NCI-H748 (cell line): Measurements from ENCODE around the gene ADA.
"Not testable (repeated sequence)": the region's sequence is repeated elsewhere in the genome, so short reads cannot be mapped to it uniquely, and the experiment has no call there.

Source experiments
- DNase-seq: peaks from one replicate; lab custom pipeline; 2025; ENCODE audit not compliant: unreplicated experiment; lab: John Stamatoyannopoulos, UW

The ADA gene

GRCh38 chr20:44651684-44652423, at the start of gene ADA:
Gene ADA, minus strand, starts transcription at chr20:44651699. Its CDS starts 92 bp downstream, at chr20:44651607.
- peak; percentile 65 for DNase-seq

GRCh38 chr20:44700306-44700705, 48.8 kb upstream of the ADA start:
- DNase-seq, result no peak

- no peak for DNase-seq
These were observed 46.9 kb upstream of the ADA start for GRCh38 chr20:44698351-44698750.

- not testable (repeated sequence) for DNase-seq
These were observed 45.5 kb upstream of the ADA start for GRCh38 chr20:44697041-44697440.

- no peak for DNase-seq
These were observed 44.8 kb upstream of the ADA start for GRCh38 chr20:44696315-44696714.

GRCh38 chr20:44695674-44696300, 44.3 kb upstream of the ADA start:
- no peak for DNase-seq

DNA sequence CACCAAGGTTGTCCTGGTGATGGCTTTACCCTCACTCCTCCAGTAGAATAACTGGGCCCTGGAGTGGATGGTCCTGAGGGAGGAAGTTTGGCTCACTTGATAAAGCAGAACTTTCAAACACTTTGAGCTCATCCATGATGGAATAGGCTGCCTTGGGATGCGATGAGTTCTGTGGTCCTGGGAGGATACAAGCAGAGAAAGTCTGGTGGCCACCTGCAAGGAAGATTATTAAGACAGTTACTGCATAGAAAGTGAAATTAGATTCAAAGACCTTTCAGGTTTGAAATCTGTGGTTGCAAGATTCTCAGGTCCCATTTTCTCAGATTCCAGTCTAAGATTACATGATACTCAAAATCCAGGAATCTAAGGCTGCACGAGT, 43.8 kb upstream of the ADA start:
- no peak for DNase-seq

DNA sequence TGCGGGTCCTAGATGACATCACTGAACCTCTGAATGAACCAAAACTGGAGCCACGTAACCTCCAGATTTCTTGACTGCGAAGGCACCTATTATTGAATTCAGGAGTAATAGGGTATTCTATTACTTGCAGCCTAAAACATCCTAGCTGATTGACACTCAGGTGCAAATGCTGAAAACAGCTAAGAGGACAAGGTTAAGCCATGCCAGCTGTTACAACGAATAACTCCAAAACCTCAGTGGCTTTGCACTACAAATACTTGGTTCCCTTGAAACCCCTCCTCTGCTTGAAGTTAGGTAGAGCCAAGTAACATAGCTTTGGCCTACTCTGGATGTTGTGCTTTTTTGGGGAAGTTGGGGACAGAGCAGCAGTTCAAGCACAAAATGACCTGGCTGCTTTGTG, 42.7 kb upstream of the ADA start:
- no peak for DNase-seq

GRCh38 chr20:44693627-44694026, 42.1 kb upstream of the ADA start:
- no peak for DNase-seq

- DNase-seq, result no peak
These were observed 41.5 kb upstream of the ADA start for GRCh38 chr20:44692932-44693480.

DNA sequence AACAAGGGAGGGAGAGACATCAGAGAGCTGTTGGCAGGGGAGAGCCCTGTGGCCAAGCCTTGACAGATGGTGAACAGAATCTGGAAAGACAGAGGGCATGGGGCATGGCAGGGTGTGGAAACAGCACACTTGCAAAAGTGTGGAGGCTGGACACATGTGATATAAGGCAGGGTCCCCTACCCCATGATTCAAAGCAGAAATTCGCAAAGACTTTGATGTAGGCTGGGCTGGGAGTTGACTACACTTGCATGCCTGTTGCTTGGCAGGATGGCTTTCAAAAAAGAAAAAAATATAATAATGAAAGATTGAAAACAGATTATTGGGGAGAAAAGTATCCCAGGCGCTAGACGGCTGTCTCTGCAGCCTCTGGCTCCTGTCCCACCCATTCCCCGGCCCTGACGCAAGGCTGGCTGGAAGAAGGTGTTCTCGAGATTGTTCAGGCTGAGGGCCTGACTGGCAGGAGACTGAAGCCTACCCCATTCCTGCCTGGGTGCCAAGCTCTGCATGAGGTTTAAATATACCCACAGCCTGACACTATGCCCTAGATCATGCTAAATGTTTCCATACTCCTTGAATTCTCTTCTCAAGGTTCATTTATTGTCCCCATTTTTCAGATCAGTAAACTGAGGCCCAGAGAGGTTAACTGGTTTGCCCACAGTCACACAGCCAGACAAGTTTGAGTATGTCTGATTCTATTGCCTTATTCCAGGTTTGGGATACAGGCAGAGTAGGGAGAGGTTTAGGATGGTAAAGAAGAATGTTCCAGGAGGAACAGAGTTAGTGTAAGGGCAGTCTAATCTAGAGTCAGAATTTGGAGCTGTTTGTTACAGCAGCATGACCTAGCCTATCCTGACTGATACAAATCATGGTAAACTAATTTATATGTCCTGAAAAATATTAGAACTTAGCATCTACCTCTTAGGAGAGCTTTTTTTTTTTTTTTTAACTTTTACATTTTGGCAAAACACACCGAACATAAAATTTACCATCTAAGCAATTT, 40.2 kb upstream of the ADA start:
- DNase-seq, result no peak

DNA sequence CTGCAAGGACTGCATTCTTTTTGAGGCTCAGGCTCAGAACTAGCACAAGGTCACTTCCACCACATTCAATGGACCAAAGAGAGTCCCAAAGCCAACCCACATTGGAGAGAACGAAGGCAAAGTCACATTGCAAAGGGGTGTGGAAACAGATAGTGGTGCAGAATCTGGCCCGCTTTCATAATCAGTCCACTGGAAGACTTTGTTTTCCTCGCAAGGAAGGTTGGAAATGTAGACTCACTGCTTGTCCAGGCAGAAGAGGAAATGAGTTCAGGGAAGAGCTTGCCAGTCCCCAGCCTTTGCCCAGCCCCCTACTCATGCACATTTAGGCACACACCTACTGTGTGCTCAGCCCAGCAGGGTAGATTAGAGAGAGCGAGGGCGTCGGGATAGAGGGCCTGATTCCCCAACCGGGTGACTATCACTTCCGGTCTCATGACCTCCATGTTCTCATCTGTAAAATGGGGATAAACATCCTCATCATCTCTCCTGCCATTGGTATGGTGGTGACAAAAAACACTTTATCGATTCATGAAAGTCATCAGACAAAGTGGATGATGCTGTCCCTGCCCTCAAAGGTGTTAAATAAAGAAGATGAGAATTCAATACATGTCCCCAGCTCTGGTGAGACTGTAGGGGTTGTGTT, 39.4 kb upstream of the ADA start:
- no peak for DNase-seq

- DNase-seq, result no peak
These were observed 38.3 kb upstream of the ADA start for GRCh38 chr20:44689809-44690208.

GRCh38 chr20:44688053-44688625, 36.6 kb upstream of the ADA start:
- no peak for DNase-seq

- no peak for DNase-seq
These were observed 35.4 kb upstream of the ADA start for GRCh38 chr20:44686934-44687333.

- no peak for DNase-seq
These were observed 32.8 kb upstream of the ADA start for GRCh38 chr20:44684047-44684967.

DNA sequence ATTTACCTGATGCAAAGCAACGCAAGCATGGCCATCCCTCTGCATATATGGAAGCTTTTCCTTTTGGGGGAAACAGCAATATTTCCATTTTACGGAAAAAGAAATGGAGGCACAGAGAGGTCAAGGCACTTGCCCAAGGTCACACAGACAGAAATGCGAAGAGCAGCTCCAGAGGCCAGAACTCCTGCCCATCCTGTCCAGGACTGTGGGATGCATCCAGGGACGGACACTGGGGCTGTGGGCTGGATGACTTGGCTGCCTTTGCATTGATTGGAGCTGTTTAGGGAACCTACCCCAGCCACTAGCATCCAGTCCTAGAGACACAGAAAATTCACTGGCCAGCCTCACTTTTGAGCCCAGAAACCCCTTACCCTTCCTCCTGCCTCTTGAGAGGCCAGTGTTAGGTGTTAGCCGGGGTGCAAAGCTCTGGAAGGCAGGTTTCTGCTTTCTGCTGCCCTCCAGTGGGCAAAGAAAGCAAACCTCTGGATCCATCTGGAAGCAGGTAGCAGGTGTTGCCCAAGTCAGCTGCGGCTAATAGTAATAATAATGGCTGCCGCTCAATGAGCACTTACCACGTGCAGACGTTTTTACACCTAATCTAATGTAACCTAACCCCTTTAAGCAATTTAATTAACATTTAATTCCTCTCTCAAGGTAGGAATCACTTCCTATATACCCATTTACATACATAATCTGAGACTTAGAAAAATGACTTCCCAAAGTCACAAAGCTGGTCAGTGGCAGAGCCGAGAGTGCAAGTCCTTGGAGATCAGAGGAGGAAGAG, 32.0 kb upstream of the ADA start:
- peak; percentile 64 for DNase-seq

DNA sequence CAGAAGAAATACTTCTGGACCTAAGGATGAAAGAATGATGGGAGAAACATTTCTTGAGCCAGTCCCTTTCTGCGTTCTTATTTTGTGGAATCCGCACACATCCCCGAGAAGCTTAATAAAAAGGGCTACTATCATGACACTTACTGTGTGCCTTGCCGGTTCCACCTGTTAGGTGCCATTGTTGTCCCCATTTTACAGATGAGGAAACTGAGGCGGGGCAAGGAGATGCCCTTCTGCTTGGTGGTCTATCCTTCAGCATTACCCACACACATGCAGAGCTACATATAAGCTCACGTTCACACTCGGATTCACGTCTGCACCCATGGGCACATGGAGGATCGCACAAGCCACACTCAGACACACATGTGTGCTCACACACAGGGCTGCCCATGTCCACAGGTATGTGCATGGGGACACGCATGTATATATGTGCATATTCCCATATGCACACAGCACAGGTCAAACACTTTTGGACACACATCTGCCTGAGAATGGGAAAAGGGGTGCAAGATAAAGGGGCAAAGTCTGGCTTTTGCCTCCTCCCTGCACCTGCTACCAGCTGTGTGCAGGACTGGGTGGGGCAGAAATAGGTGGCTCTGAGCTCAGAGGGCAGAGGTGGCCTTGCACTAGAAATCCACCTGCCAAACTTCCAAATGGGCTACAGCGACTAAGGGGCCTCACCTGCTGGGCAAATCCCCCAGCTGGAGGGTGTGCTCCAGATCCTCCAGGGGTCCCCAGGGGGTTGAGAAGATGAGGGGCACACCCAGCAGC, 30.5 kb upstream of the ADA start:
- no peak for DNase-seq
